ENCODE measurements around the gene COL26A1.
"Not testable (repeated sequence)": the region's sequence is repeated elsewhere in the genome, so short reads cannot be mapped to it uniquely, and the experiment has no call there.

COL26A1 gene

DNA sequence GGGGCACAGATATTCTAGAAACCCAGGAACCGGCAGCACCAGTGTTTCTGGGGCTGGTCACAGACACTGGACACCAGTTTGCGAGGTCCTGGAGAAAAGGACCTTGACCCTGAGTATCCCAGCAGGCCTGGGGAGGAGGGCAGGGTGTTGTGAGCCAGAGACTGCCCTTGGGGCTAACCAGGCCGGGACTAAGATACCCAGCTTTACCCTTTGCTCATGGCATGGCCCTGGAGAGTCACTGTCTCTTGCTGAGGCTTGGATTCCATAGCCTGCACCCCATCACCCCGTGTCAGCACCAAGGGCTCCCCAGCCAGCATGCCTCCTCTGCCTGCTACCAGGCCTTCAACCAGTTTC, 124.4 kb downstream of the COL26A1 start:
- no peak for DNase-seq (ENCODE audit: low read depth, low spot score)
- H3K27ac ChIP-seq: no peak overlapping the region

- no peak overlapping the region for H3K27ac ChIP-seq
- DNase-seq (ENCODE audit: low read depth, low spot score): no peak
Observed at GRCh38 chr7:101487753-101488152, 125.1 kb downstream of the COL26A1 start.

- no peak overlapping the region for H3K27ac ChIP-seq
- no peak for DNase-seq (ENCODE audit: low read depth, low spot score)
Observed at GRCh38 chr7:101488826-101489572, 126.3 kb downstream of the COL26A1 start.

- not testable (repeated sequence) for H3K27ac ChIP-seq; DNase-seq (ENCODE audit: low read depth, low spot score)
Observed at GRCh38 chr7:101490439-101490838, 127.8 kb downstream of the COL26A1 start.

DNA sequence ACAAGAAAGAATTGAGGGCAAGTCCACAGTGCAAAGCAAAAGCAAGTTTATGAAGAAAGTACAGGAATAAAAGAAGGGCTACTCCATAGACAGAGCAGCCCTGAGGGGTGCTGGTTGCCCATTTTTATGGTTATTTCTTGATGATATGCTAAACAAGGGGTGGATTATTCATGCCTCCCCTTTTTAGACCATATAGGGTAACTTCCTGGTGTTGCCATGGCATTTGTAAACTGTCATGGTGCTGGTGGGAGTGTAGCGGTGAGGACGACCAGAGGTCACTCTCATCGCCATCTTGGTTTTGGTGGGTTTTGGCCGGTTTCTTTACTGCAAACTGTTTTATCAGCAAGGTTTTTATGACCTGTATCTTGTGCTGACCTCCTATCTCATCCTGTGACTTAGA, 128.8 kb downstream of the COL26A1 start:
- DNase-seq (ENCODE audit: low read depth, low spot score); H3K27ac ChIP-seq: not testable (repeated sequence)

GRCh38 chr7:101494602-101495329, 132.1 kb downstream of the COL26A1 start:
- DNase-seq (ENCODE audit: low read depth, low spot score): no peak

DNA sequence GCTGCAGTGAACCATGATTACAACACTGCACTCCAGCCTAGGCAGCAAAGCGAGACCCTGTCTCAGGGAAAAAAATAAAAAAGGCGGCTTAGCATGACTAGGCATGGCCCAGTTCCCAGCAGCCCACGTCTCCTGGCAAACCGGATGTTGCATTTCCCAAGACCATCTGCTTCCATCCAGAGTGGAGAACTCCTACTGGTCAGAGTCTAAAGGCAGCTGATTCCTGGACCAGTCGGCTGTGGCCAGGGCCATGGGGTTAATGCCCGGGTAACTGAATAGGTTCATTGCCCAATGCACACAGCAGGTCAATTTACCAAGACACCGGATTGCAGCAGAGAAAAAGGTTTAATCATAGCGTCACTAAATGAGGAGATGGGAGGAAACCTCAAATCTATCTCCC, 133.3 kb downstream of the COL26A1 start:
- H3K27ac ChIP-seq: no peak overlapping the region
- DNase-seq (ENCODE audit: low read depth, low spot score): no peak

More at GRCh38 chr7:101494602-101495329, 132.1 kb downstream of the COL26A1 start:
- no peak overlapping the region for H3K27ac ChIP-seq

GRCh38 chr7:101501351-101501750, 138.7 kb downstream of the COL26A1 start:
- DNase-seq (ENCODE audit: low read depth, low spot score): no peak

GRCh38 chr7:101502466-101503098, 139.9 kb downstream of the COL26A1 start:
- no peak overlapping the region for H3K27ac ChIP-seq
- DNase-seq (ENCODE audit: low read depth, low spot score): no peak

More at GRCh38 chr7:101501351-101501750, 138.7 kb downstream of the COL26A1 start:
- no peak overlapping the region for H3K27ac ChIP-seq

DNA sequence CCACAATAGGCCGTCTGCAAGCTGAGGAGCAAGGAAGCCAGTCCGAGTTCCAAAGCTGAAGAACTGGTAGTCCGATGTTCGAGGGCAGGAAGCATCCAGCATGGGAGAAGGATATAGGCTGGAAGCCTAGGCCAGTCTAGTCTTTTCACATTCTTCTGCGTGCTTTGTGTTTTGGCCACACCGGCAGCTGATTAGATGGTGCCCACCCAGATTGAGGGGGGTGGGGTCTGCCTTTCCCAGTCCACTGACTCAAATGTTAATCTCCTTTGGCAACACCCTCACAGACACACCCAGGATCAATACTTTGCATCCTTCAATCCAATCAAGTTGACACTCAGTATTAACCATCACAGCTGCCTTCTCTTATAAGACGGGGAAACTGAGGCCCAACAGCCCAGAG, 142.8 kb downstream of the COL26A1 start:
- H3K27ac ChIP-seq; DNase-seq (ENCODE audit: low read depth, low spot score): not testable (repeated sequence)

DNA sequence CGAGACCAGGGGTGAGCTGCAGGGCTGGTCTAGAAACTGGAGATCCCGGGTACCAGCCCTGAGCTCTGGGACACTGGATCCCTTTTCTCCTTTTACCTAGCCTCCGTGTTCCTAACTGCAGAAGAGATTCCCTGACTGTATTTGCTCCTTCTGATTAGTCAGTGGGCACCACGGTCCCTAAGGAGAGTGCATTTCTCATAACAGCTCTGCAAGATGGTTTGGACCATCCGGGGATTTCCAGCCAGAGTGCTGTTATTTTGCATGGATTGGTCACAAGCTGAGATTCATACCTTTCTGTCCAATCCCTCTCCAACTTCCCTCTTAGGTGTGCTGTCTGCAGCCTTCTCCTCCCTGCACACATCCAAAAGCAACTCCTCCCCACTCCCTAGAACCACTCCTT, 143.9 kb downstream of the COL26A1 start:
- DNase-seq (ENCODE audit: low read depth, low spot score): no peak
- no peak overlapping the region for H3K27ac ChIP-seq

DNA sequence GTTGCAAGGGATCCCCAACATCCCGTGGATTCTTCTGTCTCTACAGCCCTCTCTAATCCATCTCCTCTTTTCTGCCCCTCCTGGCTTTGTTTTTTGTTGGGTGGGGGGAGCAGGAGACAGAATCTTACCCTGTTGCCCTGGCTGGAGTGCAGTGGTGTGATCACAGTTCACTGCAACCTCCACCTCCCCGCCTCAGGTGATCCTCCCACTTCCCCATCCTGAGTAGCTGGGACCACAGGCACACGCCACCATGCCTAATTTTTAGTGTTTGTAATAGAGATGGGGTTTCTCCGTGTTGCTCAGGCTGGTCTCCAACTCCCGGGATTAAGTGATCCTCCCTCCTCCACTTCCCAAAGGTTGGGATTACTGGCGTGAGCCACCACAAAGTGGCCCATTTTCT, 144.7 kb downstream of the COL26A1 start:
- H3K27ac ChIP-seq: no peak overlapping the region
- DNase-seq (ENCODE audit: low read depth, low spot score): no peak

DNA sequence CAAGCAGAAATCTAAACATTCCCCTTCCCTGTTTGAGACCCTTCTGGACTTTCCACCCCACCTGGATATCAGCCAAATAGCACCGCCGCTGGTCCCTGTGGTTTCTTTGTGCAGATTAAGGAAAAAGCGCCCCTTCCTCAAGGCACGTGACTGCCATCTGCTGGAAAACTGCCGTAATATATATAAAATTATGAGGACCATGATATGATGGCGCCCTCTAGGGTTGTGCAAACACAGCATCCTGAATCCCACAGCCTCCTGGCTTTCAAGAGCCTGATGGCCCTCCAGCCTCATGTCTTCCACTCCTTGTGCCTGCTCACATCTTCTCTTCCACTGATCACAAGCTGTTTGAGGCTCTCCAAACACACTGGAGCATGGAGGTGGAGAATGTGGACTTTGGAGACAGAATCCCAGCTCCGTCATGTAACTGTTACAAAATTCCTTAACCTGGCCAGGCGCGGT, 145.1 kb downstream of the COL26A1 start:
- DNase-seq (ENCODE audit: low read depth, low spot score): no peak
- no peak overlapping the region for H3K27ac ChIP-seq

DNA sequence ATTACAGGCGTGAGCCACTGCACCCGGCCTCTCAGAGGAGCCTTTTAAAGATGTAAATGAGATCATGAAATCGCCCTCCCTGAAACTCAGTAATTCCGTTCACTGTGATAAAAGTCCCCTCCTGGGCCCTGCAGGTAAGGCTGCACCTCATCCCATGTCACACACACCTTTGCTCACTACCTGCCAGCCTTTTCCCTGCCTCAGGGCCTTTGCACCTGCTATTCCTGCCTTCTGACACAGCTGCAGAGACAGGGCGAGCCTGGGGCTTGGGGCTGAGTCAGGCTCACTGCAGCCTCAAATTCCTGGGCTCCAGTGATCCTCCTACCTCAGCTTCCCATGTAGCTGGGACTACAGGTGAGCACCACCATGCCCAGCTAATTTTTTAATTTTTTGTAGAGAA, 147.6 kb downstream of the COL26A1 start:
- H3K27ac ChIP-seq: no peak overlapping the region
- DNase-seq (ENCODE audit: low read depth, low spot score): no peak

GRCh38 chr7:101511965-101512364, 149.3 kb downstream of the COL26A1 start:
- DNase-seq (ENCODE audit: low read depth, low spot score): no peak
- no peak overlapping the region for H3K27ac ChIP-seq

DNA sequence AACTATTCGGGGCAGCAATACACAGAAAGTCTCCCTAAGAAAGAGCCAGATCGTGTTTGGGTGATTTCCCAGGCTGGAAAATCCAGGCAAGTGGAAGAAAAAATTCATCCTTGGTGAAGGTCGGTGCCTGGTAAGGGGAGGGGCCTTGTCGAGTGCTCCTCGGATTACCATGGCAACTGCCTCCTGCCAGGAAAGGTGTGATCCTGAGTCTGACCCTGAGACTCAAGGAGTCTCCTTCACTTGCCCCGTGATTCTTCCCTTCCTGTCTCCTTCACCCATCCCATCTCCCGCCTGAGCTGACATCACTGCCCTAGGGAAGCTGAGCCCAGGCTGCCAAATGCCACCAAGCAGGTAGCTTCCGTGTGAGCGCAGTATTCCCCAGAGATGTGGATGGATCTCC, 154.2 kb downstream of the COL26A1 start:
- no peak overlapping the region for H3K27ac ChIP-seq
- no peak for DNase-seq (ENCODE audit: low read depth, low spot score)

GRCh38 chr7:101517304-101517703, 154.6 kb downstream of the COL26A1 start:
- no peak for DNase-seq (ENCODE audit: low read depth, low spot score)
- H3K27ac ChIP-seq: no peak overlapping the region

- no peak for DNase-seq (ENCODE audit: low read depth, low spot score)
- H3K27ac ChIP-seq: no peak overlapping the region
Observed at GRCh38 chr7:101518336-101518735, 155.7 kb downstream of the COL26A1 start.

GRCh38 chr7:101519324-101520023, 156.8 kb downstream of the COL26A1 start:
- H3K27ac ChIP-seq: no peak overlapping the region
- DNase-seq (ENCODE audit: low read depth, low spot score): no peak

GRCh38 chr7:101521430-101521925, 158.8 kb downstream of the COL26A1 start:
- H3K27ac ChIP-seq: no peak overlapping the region
- no peak for DNase-seq (ENCODE audit: low read depth, low spot score)

Data from epithelial cell of prostate (primary cell).